ENCODE data around the gene UBAC1.

Gene UBAC1

DNA sequence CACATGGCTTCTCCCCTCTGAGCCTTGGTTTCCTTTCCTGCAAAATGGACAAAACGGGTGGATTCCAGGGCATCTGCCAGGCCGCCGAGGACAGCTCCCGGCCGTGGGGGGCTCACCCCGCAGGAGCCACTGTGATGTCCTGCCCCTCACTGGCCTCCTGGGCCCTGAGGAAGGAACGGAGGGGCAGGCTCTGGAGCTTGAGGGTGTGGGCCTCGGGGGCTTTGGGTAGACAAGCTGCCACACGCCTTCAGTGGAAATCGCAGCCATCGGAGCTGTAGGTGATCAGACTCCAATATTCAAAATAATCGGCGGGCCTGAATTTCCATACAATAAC is 32.2 kb upstream of the UBAC1 start:
- DNase-seq: no peak

DNA sequence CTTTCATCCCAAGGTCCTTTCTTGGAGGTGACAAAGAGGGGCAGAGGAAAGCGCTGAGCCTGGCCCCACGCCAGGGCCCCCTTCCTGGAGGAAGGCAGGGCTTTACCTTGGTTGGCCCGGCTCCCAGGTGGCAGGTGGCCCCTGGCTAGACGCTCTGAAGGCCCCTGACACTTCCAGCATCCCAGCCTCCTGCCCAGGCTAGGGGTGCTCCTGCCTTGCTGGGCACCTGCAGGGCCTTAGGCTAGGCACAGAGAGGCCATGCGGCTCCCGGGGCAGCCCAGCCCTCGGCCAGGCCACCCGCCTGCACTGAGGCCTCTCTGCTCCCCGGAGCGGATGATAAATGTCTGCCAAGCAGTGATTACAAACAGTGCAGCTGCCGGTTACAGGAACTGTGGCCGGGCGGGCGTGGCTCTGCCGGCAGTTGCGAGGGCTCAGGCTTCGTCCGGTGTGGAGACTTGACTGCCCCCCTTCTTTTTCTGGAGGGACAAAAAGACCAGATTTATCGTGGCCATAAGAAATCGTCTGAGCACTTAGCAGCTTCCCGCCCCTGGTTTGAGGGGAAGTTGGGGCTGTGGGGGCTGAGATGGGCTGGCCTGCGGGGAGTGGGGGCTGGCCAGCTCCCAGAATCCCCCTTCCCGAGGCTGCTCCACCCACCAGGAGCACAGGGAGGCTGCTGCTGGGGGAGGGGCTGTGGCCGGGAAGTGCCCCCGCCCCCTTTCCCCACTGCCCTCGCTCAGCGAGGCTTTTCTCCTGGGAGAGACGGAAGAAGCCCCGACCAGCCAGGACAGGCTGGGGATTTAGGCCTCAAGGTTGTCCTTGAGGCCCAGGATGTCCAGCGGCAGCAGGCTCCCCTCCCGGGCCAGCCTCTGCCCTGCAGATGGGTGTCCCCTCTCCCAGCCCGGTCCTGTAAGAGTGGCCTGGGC is 31.6 kb upstream of the UBAC1 start:
- DNase-seq: peak; percentile 52

DNA sequence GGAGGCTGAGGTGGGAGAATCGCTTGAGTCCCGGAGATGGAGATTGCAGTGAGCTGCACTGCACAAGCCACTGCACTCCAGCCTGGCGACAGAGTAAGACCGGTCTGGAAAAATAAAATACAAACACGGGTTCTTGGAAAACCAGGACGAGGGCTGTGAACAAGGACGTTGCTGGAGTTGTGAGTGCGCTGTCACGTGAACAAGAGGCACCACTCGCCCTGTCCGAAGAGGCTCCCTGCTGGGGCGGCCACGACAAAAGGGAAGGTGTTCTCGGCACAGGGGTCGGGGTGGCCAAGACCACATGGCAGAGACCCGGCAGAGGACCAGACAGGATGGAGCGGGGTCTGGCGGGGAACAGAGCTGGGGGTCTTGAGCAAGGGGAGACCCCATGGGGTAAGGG is 30.6 kb upstream of the UBAC1 start:
- no peak for DNase-seq

DNA sequence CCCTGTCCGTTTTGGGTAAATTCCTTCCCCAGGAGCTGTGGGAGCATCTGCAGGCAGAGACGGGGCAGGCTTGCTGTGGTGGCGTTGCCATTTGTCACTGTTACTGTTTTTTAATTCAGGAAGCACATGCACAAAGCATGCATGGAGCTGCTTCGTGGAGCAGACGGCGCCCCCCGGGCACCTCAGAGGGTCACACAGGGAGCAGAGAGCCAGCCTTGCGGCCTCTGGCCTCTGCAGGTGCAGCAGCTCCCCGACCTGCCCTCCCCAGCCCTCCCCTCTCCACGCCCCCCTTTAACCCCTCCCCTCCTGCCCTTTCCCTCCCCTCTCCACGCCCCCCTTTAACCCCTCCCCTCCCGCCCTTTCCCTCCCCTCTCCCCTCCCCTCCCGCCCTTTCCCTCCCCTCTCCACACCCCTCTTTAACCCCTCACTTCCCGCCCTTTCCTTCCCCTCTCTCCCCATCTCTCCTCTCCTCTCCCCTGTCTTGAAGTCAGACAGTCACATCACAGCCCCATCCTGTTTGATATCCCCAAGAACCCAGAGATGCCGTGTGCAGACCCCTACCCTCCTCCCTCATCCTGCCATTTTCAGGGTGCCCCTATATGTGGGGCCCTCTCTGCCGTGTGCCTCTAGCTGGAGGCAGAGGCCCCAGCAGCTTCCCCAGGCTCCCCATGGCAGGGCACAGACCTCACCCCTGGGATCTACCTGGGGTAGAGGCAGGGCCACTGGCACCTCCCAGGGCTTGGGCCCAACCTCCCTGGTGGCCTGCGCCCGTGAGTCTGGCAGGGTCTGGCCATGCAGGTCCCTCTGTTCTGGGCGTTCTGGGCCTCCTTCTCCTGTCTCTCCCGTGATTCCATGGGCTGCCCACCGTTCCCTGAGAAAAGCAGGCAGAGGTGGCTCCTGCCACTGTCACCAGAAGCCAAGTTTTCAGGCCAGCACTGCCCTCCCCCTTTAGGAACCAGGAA is 29.6 kb upstream of the UBAC1 start:
- DNase-seq: peak; percentile 56

DNA sequence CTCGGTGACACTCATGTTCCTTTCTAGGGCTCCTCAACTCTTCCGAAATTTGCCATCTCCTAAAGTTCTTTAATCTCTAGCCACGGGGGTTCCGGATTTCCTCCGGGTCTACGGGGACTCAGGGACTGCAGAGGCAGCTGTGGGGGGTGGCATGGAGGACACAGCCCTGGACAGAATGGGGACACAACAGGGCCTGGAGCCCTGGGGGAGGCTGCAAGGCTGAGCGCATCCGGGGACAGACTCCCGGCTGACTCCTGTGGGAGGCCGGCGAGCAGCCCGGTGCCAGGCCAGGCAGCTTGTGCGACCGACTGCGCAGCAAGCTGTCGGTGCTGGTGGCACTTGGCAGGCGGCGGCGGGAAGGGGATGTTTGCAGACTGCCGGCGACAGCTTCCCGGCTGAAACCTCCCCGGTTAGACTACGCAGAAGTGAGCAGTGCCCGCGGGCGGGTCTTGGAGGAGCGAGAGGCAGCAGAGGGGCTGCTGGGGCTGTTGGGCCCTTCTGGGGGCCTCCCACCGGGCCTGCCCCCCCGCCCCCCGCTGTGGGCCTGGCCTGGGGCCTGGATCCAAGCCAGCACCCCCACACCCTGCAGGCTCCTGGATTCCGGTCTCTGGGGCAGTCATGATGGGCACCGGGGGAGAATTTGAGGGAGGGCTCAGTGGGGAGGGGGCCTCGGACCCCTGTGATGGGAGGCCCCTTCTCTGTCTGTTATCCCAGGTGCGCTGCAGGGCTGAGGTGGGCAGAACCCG is 28.7 kb upstream of the UBAC1 start:
- DNase-seq: peak; percentile 31

DNA sequence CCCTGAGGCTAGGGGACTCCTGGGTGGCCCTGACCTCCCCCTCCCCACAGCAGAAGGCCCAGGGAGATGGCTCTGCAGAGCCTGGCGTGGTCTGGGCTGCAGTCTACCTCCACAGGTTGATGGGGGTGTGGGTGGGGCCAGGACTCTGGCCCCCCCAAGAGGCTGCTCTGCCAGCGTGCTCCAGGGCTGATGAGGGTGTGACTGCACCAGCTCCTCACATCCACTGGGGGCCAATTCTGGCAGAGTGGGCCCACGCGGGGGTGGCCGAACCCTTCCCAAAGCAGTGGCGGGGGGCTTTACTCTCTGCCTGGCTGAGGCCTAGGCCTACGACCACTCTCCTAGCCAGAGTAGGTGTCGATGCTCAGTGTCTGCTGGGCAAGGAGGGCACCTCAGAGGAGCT is 28.0 kb upstream of the UBAC1 start:
- DNase-seq: no peak

DNA sequence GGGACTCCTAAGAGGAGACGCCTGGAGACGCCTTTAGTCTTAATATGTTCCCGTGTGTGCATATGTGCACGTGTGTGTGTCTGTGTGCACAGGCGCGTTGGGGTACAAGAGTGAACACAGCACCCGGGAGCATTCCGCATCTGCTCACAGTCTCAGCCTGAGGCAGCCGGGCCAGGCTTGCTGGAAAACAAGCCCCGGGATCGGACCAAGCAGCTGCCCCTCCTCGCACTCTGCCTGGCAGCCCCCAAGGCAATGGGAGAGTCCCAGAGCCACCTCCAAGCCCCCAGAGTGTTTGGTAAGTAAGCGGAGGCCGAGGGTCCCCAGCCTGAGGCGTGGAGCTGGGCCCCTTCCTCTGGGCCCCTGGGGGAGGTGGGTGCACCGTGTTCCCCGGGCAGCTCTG is 27.3 kb upstream of the UBAC1 start:
- no peak for DNase-seq

DNA sequence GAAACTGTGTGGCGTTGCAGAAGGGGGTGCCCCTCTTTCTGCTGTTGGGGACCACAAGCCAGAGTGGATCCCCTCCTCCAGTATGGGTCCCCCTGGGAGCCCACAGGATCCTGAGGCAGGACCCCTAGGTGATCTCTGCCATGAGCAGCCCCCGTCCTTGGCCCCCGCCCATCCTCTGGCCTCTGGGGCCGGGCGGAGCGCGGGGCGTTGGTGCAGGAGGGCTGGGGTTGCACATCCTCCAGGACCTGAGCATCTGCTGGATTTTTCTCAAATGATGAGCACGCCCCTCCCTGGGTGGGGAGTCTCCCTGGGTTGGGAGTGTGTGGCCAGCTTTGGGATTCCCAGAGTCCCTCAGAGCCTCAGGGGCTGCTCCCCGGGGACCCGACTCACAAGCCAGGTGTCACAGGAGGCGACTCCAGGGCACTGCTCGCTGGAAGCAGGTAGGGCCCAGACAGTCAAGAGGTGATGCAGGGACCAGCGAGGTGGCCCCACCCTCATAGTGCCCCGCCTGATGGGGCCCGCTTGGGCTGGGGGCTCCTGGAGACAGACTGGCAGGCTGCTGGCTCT is 26.7 kb upstream of the UBAC1 start:
- DNase-seq: no peak

DNA sequence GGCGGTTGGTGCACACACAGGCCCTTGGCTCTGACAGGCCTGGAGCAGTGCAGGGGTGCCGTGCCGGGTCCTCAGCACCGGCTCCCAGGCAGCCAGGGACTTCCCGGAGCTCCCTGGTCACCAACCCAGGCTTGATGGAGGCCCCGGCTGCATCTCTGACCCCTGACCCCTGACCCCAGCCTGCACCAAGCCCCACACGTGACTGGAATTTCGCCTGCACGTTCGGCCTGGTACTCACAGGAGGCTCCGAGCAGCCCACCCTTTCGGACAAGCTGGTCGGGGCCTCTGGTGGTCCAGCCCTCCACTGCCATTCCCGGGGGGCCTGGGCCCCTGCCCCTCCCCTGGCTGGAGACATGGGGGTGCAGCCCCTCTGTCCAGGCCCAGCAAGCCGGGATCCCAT is 25.4 kb upstream of the UBAC1 start:
- DNase-seq: no peak

DNA sequence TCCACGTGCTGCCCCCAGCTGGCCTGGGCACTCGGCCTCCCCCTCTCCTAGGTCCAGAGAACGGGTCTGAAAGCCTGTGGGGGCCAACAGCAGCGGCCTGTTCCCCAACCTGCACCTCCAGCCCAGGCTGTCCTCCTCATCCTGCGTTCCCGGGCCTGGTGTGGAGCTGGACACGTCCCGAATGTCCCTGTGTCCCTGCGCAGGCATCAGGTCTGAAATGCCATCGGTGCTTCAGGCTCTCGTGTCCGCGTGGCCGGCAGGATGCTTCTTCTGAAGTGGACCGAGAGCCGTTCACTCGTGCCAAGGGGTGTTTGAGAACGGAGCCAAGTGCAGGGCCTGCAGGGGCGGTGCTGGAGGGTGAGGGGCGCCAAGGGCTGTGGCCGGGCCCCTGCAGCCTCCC is 24.7 kb upstream of the UBAC1 start:
- no peak for DNase-seq

DNA sequence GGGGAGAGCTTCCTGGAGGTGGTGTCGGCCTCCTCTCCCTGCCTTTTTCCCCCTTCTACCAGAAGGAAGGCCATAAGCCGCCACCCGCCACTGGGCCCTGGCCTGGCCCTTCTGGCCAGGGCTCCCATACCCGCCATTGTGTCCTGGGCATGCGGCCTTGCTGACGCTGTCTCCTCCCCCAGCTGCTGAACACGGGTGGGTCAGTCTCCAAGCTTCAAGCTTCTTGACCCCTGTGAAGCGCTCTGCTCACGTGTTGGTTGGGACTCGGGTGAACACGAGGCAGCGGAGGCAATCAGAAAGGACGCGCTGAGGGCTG is 24.2 kb upstream of the UBAC1 start:
- DNase-seq: no peak

DNA sequence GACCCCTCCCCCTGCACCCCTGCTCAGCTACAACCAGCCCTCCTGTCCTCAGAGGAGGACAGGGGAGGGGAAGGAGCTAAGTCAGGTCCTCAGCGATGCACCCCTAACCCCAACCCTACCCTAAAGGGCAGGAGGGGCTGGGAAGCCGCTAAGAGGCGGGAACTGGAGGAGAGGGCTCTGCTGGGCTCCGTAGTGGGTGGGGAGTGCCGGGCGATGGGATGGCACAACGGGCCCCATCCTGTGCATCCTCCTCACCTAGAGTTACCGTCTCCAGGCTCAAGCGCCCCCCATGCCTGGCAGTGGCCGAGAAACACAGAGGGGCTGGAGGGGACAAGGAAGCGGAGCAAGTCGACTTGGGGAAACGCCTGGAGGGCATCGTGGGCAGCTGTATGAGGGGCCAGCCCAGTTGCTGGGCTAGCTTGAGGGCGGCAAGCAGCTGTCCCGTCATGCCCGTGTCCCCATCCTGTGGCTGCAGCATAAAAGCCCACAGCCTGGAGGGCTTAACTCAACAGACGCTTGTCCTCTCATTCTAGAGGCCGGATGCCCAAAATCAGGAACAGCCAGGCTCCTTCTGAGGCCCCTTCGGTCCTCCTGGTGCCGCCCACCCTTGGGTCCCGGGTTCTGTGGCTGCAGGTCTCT is 23.0 kb upstream of the UBAC1 start:
- no peak for DNase-seq

DNA sequence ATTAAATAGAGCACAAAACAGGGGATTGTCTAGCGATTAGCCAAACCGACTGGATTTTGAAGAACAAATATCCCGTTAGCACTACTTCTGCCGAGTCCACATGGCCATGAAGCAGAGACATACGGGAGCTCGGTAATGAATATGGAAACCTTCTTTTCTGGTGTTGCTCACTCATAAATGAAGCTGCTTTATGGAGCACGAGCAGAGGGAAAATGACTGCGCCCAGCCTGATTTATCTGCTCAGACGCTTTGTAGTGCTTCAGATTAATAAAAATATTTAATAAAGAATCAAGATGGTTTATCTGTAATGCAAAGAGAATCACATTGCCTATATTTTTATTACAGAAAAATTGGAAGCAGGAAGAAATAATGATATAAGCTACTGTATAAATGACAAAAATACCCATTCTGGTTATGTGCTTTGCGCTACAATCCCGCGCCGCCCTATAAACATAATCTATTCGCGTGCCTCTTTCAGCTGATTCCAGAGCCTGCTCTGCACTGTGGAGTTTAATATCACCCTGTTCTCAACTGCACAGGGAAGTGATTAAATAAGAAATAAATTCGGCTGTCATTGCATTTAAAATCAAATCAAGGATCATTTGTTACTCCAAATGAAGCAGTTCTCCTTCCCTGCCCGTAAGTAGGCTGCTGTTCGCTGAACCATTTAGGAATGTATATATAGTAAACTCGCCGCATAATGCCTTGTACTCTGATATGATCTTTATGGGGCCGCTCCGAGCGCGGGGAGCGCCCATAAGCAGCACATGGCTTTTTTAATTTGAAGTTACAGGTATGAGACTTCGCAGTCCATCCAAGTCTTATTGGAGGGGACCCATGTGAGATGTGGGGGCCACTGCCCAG is 22.3 kb upstream of the UBAC1 start:
- DNase-seq: no peak

DNA sequence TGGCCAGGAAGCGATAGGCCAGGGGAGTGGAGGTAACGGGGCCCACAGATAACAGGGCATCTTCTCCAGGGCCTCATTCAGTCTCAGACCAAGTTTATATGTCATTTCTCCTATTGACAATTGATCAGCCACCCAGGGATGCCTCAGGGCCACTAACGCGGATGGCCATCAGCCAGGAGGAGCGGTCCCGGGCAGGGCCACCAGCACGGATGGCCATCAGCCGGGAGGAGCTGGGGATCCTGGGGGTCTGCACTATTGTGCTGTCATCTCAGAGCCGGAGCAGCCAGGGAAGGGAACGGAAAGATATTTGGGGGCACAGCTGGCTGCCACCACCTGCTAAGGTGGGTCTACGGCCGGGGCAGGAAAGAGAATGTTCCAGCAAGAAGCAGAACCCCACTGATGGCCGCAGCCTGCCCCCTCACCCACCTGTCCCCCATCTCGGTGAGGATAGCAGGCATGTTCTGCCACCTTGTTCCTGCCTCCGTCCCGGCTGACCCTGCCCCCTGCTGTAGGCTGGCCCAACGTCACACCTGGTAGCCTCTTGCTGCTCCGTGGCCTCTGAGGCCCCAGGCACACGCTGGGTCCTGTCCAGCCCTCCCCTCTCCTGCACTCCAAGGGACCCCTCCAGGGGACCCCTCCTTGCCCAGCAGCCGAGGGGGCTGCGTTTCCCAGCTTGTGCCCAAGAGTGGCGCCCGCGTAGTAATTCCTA is 21.5 kb upstream of the UBAC1 start:
- no peak for DNase-seq

DNA sequence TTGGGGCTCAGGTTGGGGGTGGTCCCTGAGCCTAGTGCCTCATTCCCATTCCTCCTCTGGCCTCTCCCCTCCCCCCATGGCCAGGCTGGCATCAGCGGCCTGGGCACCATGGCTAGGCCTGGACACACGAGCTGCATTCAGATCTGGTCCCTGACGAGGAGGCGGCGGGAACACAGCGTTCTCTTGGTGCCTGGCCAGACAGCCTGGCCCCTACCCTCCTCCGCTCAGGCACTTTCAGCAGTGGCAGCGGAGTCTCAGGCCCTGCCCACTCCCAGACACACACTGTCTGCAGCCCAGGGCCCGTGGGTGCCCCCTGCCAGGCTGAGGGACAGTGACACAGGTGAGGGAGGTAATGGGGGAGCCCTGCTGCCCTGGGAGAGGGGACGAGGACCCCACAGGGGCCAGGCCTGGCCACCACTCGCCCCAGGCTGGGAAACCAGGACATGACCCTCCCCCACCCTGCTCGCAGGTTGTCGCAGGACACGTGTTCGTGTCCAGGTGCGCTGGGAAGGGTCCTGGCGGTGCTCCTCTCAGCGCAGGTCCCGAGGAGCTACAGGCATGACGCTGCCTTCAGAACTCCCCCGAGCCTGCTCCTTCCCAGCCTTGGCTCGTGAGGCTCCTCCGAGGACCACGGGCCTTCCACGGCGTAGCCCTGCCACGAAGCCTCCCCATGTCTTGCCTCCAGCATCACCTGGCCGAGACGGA is 19.9 kb upstream of the UBAC1 start:
- no peak for DNase-seq

DNA sequence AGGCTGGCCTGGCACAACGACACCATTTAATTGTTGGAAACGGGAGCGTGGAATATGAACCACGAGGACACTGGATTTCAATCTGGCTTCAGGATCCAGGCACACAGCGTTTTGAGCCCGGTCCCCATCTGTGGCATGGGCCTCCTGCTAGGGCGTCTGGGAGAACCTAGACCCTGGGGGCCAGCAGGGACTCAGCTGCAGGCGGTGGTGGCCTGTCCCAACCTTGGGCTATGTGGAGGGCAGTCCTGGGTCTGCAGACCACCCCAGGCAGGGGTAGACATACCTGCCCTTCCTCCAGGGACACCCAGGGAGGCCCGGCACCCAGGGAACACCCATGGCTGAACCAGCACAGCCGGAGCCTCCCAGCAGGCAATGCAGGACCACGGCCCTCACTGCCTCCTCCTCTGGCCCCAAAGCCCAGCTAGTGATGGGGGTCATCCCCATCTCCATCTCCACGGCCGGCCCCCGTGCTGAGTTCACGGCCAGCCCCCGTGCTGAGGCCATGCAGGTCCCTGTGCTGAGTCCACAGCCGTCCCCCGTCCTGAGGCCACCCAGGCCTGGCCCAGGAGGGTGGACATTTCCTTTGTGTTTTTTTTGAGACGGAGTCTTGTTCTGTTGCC is 18.5 kb upstream of the UBAC1 start:
- DNase-seq: no peak

DNA sequence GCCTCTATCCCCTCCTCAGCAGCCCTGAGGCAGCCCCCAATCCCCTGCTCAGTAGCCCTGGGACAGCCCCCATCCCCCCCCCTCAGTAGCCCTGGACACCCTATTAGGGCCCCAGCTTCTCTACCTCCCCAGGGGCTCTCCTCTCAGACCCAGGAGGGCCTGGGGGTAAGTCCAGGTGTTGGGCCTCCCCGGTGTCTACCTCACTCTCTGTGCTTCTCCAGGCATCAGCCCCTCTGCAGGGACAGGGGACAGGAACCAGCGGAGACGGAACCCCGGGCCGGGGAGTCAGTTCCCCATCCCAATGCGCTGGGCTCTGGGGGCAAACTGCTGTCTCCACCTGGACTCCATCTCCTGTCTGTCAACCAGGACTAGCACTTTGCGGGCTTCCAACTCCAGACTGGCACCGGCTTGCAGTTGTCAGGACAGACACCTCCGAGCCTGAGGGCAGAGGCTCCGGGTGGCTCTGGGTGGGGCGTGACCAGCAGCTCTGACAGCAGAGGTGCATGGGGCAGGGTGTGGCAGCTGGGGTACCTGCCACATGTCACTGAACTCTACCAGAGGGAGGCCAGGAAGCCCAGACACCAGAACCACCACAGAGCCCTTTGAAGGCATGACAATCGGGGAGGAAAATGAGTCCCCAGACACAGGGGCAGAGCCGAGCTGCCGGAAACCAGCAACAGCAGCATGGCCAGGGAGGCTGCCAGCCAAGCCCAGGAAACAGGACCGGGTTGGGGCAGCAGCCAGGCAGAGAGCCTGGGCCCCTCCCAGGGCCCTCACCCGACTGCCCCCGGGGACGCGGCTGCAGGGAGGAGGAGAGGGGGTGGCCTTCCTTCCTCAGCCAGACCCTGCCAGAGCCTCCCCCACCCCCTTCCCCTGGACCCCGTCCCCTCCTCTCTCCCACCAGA is 17.7 kb upstream of the UBAC1 start:
- peak; percentile 71 for DNase-seq

DNA sequence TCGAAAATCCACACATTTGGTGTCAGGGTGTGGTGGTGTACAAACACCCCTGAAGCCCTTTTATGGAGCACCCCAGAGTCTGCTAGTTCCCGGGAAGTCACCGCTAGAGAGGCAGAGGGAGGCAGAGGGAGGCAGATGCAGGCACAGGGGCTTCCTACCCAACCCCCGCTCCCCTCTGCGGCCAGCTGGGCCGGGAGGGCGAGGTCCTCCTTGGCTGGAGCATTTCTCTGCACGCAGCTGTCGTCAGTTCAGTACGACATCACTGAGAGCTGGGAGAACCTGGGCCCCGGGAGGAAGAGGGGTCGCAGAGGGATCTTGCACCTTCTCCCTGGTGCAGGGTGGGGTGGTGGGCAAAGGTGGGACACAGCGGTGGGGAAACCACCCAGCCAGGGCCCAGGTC is 15.8 kb upstream of the UBAC1 start:
- no peak for DNase-seq

DNA sequence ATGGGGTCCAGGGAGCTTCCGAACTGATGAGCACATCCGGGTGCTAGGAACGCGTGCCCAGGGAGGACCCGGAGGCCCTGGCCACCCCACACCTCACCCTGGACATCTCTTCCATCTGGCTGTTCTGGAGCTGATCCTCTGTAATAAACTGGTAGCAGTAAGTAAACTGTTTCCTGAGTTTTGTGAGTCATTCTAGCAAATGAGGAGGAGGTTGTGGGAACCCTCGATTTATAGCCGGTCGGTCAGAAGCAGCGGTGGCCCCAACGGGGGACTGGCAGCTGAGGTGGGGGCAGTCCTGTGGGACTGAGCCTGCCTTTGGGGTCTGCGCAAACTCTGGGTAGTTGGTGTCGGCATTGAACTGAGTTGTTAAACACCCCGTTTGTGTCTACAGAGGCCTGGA is 15.4 kb upstream of the UBAC1 start:
- DNase-seq: no peak

All from CD4-positive, alpha-beta T cell treated with Interleukin-10 for 1 hour (primary cell).